ENCODE data around the gene B9D1. TPM values are rescaled to one million over a fixed set of nuclear protein-coding genes. Genes with fewer than 3 reads are reported as not detected.

The B9D1 gene
- polyA plus RNA-seq, 3 donors, result 1.0 TPM; not detected in 2

DNA sequence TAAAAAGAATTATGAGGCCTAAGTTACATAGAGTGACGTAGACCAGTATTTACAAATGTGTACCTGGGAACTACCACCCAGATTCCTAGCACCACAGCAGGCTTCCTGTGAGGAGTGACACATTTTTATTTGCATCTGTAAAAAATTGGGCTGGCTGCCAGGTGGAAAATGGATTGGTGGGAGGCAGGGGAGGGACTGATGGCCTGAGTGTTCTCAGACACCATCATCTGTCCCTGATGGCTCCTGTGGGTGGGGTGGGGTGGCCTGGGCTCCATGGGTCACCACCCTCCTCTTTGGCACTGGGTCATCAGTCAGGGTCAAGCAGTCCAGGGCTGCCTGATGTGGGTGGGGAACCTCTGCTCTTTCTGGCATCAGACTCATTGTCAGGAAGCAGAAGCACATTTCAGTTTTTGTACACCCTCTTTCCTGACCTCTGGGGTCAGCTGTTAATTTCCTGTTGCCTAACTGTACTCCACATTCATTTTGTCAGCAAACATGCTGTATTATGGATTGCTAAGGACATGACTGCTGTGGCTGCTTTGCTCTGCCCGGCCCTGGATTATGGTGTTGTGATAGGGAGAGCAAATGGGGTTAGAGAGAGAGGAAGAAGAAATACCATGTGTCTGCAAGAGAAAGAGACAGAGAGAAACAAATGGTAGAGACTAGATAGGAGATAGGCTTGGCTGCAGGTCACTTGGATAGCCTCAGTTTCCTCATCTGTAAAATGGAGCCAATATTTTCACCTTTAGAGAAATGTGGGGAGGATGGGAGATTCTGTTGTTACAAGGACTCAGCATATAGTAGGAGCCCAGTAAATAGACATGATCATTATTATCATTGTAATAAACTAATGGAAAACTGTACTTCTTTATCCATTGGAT, 36.0 kb upstream of the B9D1 start:
- H4K20me1 ChIP-seq (ENCODE audit: insufficient read depth, low read length), result no peaks in the 10 kb centered on the region
- Mint-ChIP-seq H3K27me3 (ENCODE audit: low read depth in 3 of 3) (peaks cover 0 to 5% (median 2%) of the 10 kb centered on the region in 3 donors), H3K4me1 (peaks cover 36% of the 10 kb centered on the region), H3K4me3 (peak overlapping the region; percentile 9 to 55), H3K9me3 (peaks cover 0 to 2% (median 0%) of the 10 kb centered on the region in 7 donors), H3K27ac (peak overlapping the region; percentile 90 to 99 (median 97)), H3K36me3 (peaks cover 0 to 6% of the 10 kb centered on the region in 2 donors)
- no peaks in the 10 kb centered on the region for H3K9me3 ChIP-seq (replicated peaks in 1 of 2; ENCODE audit: control insufficient read depth in 1 of 2, insufficient read depth in 1 of 2, low read length in 2 of 2)
- H3K9ac ChIP-seq (ENCODE audit: insufficient read depth, low read length, poor library complexity, severe bottlenecking), result peak overlapping the region; percentile 53
- H3K36me3 ChIP-seq (replicated peaks in 1 of 2; ENCODE audit: control insufficient read depth in 1 of 2, insufficient read depth in 2 of 2, low read length in 2 of 2), result no peaks in the 10 kb centered on the region
- H2AFZ ChIP-seq (ENCODE audit: insufficient read depth, low read depth, low read length, poor library complexity, severe bottlenecking), result peak overlapping the region; percentile 42
- WGBS (ENCODE audit: insufficient coverage), result no CpG with 5 or more reads among the region's 2 CpGs
- no peaks in the 10 kb centered on the region for H3K27me3 ChIP-seq (ENCODE audit: control insufficient read depth in 2 of 2, insufficient read depth in 2 of 2, low read length in 2 of 2)
- peak overlapping the region; percentile 93 to 94 for H3K27ac ChIP-seq (ENCODE audit: low read depth in 1 of 2, low read length in 2 of 2)
- peak overlapping the region; percentile 24 for H3K4me2 ChIP-seq (replicated peaks; ENCODE audit: extremely low read depth, low read length, poor library complexity, severe bottlenecking)
- no peaks in the 10 kb centered on the region for H3K79me2 ChIP-seq (ENCODE audit: insufficient read depth, low read length)
- intact Hi-C loops (cut with micrococcal nuclease), result loop anchor here in 1 of 2 donors (1.0 to 2.0 kb wide), 2 partner anchors 12 to 20 kb away; partner anchors contain the start of gene MAPK7
- peaks cover 36 to 37% of the 10 kb centered on the region in 2 donors for H3K4me1 ChIP-seq (ENCODE audit: control insufficient read depth in 1 of 2, insufficient read depth in 2 of 2, low read length in 2 of 2)
- peak; percentile 87 to 91 (median 90) for DNase-seq
- TF ChIP-seq, protein P1, sequence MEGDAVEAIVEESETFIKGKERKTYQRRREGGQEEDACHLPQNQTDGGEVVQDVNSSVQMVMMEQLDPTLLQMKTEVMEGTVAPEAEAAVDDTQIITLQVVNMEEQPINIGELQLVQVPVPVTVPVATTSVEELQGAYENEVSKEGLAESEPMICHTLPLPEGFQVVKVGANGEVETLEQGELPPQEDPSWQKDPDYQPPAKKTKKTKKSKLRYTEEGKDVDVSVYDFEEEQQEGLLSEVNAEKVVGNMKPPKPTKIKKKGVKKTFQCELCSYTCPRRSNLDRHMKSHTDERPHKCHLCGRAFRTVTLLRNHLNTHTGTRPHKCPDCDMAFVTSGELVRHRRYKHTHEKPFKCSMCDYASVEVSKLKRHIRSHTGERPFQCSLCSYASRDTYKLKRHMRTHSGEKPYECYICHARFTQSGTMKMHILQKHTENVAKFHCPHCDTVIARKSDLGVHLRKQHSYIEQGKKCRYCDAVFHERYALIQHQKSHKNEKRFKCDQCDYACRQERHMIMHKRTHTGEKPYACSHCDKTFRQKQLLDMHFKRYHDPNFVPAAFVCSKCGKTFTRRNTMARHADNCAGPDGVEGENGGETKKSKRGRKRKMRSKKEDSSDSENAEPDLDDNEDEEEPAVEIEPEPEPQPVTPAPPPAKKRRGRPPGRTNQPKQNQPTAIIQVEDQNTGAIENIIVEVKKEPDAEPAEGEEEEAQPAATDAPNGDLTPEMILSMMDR (IDR thresholded peaks at IDR 0.05), result no peak
- H3K4me3 ChIP-seq (replicated peaks in 1 of 3; ENCODE audit: low read depth in 2 of 3, low read length in 3 of 3), result peak overlapping the region in 1 of 3 experiments; percentile 16

DNA sequence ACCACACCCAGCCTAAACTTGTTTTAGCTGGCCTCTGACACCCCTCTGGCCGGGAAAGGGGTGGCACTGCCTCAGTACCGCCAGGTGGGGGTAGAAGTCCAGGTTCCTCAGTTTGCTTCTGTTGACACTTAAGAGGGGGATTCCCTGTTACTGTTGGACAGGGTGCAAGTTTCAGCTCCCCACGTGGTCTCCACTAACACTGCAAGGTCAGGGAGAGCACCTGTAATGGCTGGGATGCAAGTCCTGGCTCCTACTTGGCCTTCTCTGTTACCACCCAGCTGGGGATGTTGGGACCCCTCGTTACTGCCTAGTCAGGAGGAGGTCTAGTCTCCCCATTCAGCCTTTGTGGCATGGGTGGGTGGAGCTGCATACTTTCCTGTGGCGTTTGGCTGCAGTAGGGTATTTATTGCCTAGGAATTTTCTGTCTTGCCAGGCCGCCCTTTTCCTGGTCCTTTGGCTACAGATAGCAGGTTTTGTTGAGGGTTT, 35.1 kb upstream of the B9D1 start:
- H3K36me3 Mint-ChIP-seq, result peaks cover 0 to 6% of the 10 kb centered on the region in 2 donors
- H3K9me3 Mint-ChIP-seq, result peaks cover 0 to 2% (median 0%) of the 10 kb centered on the region in 7 donors
- H2AFZ ChIP-seq (ENCODE audit: insufficient read depth, low read depth, low read length, poor library complexity, severe bottlenecking), result peak overlapping the region; percentile 27
- H3K36me3 ChIP-seq (replicated peaks in 1 of 2; ENCODE audit: control insufficient read depth in 1 of 2, insufficient read depth in 2 of 2, low read length in 2 of 2), result no peaks in the 10 kb centered on the region
- WGBS (ENCODE audit: insufficient coverage), result 90% methylated on average over 2 of the region's 6 CpGs
- H3K27ac Mint-ChIP-seq, result peak overlapping the region; percentile 90 to 99 (median 97)
- H3K9ac ChIP-seq (ENCODE audit: insufficient read depth, low read length, poor library complexity, severe bottlenecking), result peak overlapping the region; percentile 53
- intact Hi-C loops (cut with micrococcal nuclease), result loop anchor here in 1 of 2 donors (1.0 to 2.0 kb wide), 2 partner anchors 11 to 19 kb away; partner anchors contain the start of gene MAPK7
- H4K20me1 ChIP-seq (ENCODE audit: insufficient read depth, low read length), result no peaks in the 10 kb centered on the region
- H3K79me2 ChIP-seq (ENCODE audit: insufficient read depth, low read length), result no peaks in the 10 kb centered on the region
- H3K4me3 Mint-ChIP-seq, result no peak overlapping the region
- no peak overlapping the region for H3K4me2 ChIP-seq (replicated peaks; ENCODE audit: extremely low read depth, low read length, poor library complexity, severe bottlenecking)
- peaks cover 0 to 7% (median 3%) of the 10 kb centered on the region in 3 donors for H3K27me3 Mint-ChIP-seq (ENCODE audit: low read depth in 3 of 3)
- H3K9me3 ChIP-seq (replicated peaks in 1 of 2; ENCODE audit: control insufficient read depth in 1 of 2, insufficient read depth in 1 of 2, low read length in 2 of 2), result no peaks in the 10 kb centered on the region
- peak overlapping the region; percentile 93 to 94 for H3K27ac ChIP-seq (ENCODE audit: low read depth in 1 of 2, low read length in 2 of 2)
- H3K27me3 ChIP-seq (ENCODE audit: control insufficient read depth in 2 of 2, insufficient read depth in 2 of 2, low read length in 2 of 2), result no peaks in the 10 kb centered on the region
- H3K4me3 ChIP-seq (replicated peaks in 1 of 3; ENCODE audit: low read depth in 2 of 3, low read length in 3 of 3), result no peak overlapping the region
- TF ChIP-seq, protein P1 (IDR thresholded peaks at IDR 0.05), result no peak
- peaks cover 36 to 37% of the 10 kb centered on the region in 2 donors for H3K4me1 ChIP-seq (ENCODE audit: control insufficient read depth in 1 of 2, insufficient read depth in 2 of 2, low read length in 2 of 2)
- H3K4me1 Mint-ChIP-seq, result peaks cover 36% of the 10 kb centered on the region
- no peak for DNase-seq
